Activated CD4-positive, alpha-beta T cell treated with anti-CD3 and anti-CD28 coated beads for 24 hours (primary cell): Measurements from ENCODE around the gene FANCI.

Experiments
- DNase-seq, 2 donors: peaks; one replicate each; pipeline ENCODE4 v3.0.0-alpha.2; 2020; ENCODE audit warnings: low read depth in 2 of 2

FANCI gene

DNA sequence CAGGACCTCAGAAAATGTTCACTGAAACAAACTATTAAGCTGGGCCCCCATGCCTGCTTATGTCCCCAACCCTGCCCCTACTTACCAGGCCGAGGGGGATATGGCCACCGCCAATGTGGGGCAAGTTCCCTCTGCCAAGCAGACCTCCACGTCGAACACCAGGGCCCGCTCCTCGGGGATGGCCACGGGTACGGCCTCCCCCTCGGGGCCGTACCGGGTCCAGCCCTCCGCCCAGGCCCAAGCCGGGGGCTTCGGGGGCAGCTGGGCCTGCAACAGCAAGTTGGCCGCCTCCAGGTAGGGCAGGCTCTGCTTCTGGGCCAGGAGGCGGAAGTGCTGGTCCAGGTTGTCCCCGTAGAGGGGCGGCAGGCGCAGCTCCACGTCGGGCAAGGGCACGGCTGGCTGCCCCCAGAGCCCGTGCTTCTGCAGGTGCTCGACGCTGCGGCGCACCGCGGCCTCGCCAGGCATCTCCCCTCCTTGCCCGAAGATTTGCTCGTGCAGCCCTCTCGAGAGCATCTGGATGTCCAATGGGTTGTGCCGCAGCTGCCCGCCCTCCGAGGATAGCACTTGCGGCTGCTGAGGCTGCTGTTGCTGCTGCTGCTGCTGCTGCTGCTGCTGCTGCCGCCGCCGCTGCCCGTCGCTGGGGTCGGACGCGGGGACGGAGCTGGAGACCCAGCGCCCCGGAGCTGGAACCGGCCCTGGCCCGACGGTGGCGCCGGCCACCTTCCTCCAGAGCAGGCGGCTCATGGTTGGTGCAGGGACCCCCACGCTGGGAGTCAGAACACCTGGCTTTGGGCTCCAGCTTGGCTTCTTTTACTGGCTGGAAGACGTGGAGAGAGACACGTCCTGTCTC, 89.5 kb downstream of the FANCI start:
- DNase-seq, result no peak

DNA sequence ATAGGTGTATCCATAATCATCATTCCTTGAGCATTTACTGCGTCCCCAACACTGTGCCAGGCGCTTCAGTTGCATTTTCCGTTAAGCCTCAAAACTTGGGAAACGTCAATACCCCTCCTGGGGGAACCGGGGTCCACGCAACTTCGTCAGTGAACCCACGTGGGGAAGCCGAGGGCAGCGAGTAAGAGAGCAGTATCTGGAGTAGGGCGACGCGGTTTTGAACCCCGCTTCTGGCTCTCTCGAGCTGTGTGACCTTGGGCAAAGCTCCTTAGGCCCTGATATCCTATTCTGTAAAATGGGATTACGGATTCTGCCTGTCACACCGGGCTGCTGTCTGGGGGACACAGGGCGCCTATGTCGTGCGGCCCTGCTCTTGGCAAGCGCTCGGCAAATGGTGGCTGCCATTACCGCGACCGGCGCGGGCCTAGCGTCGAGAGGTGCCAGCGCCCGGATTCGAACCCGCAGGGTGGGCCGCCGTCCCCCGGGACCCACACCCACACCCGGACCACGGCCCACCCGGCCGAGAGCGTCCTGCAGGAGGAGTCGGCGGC, 90.3 kb downstream of the FANCI start:
- DNase-seq, result peak in 1 of 2 donors; percentile 40

DNA sequence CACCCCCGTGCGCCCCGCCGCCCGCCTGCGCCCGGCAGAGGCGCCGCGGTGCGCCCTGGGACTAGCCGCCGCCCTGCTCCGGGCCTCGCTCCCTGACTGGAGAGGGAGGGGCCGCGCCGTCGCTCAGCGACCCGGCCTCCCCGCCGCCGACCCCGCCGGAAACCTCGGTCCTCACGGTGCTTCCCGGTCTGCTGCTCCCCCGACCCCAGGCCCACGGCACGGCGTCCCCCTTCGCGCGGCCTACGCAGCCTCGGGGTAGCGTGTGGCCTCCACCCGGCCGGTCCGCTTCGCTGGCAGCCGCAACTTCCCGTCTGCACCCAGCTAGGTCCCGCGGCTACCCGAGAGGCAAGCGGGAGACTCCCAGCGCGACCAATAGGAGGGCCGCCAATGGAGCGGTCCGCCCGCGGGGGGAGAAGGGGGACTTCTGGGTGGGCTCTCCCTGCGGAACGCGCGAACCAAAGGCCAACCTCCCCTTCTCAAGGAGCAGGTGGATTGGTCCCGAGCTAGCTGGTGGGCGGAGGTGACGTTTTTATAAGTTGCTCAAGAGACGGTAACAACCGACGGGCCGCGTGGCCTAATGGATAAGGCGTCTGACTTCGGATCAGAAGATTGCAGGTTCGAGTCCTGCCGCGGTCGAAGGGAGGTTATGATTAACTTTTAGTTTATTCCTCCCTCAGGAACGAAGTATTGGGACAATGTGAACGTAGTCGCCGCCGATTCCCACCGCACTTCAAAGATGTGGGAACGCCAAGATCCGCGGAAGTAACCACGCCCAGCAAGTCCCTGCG, 90.9 kb downstream of the FANCI start, which contains the start of gene POLG:
POLG (minus strand) TSS at position 315 of the 788 bp plus-strand sequence. CDS start 1,070 bp downstream, outside the sequence.
- DNase-seq, result peak; percentile 97

DNA sequence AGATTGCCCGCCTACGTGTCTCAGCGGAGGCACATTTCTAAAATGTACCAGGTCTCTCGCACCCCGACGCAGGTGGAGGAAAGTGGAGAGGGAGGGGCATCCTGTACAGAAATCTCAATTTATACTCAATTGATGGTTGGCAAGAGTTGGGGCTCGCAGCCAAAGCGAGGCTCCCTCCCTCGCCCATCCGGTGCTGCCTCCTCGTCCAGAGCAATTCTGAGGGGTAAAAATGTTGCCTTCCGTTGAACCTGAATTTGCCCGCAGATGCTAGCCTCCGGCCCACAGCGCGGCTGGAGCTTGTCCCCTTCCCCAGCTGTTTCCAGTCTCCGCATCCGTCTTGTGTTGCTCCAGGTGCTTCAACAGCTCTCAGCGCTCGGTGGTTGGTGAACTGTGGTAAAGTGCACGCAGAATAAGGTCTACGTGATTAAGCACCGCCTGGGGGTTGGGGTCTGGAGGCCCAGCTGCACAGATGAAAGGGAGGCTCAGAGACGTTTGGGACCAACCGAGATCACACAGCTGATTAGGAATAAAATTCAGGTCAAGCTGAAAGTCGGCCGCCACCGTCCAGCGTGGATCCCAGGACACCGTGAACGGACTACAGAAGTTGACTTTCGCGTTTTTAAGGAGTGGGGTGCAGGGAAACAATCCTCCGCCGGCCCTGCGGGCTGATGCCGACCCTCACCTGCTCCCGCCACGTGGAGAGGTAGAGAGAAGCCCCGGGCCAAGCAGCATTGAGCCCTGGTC, 91.7 kb downstream of the FANCI start:
- peak in 1 of 2 donors; percentile 19 for DNase-seq

DNA sequence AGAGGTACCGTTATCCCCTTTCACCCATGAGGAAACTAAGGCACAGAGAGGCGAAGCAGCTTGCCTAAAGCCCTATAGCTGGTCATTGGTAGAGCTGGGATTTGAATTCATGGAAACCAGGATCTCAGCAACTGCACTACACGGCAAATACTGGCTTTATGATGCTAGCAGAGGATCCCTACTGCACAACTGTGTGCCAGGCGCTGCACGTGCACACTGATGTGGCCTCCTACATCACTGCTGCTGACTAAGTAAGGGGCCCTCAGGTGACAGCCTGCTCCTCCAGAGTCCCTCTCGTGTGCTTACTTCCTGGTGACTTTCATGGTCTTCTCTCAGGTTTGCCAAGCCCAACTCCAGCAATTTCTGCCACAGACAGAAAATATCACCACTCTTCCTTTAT, 94.3 kb downstream of the FANCI start:
- no peak for DNase-seq

DNA sequence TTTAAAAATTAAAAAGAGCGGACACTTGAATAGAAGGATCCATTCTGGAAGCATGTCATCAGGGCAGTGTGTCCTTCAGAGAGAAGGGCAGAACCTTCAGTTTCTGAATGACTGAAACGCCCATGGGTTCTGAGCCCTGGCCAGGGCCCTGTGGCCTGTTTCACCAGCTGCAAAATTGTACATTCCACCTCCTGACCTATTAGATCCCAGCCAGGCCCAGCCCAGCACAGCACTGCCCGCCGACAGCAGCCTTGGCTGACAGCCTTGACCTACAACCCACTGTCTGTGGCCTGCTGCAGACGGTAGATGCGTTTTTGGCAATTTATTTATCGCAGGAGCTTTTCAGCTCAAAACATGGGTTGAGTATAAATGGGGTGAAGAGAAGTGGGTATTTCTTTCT, 96.8 kb downstream of the FANCI start:
- no peak for DNase-seq

DNA sequence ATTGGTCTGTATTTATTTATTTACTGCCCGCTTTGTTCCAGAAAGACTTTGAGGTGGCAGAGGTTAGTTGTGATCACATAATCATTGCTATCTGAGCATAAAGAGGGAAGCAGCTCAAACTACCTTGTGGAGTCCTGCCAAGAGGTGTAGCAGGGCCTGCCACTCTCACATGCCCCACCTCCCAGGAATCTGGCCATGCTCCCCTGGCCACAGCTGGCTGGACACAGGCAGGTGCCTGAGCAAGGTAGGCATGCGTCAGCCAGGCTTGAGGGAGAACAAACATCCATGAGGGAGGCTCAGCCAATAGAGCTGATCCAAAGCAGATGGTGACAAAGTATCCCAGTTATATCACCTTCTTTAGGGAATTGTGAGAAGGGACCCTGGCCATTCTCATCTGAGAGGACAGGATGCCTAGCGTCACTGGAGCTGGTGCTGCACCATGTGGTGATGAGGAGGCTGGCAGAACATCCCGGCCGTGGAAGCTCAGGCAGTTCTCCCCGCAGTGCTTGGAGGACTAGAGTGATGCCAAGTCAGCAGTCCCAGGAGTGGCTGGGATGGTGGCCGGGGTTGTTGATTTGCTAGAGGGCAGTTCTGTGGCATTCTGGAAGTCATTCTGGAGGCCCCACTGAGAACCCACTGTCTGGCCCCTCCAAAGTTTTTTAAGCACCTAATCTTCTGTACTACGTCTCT, 97.7 kb downstream of the FANCI start:
- DNase-seq, result no peak

DNA sequence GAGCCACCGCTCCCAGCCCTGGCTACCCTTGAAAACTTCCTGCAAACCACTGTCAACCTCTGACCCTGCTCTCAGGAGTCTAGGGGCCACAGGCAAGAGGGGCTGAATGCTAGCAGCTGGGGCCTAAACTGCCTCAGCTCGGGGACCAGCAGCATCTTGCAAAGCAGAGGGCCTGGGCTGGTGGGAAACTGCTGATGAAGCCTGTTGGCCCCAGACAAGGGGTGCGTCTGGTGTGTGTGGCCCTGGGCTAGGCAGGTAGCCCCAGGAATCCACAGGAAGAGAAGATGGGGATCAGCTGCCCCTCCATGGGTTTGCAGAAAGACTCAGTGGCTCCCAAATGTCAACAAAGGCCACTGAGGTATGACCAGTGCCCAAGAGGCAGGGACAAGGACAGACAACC, 99.1 kb downstream of the FANCI start:
- no peak for DNase-seq

DNA sequence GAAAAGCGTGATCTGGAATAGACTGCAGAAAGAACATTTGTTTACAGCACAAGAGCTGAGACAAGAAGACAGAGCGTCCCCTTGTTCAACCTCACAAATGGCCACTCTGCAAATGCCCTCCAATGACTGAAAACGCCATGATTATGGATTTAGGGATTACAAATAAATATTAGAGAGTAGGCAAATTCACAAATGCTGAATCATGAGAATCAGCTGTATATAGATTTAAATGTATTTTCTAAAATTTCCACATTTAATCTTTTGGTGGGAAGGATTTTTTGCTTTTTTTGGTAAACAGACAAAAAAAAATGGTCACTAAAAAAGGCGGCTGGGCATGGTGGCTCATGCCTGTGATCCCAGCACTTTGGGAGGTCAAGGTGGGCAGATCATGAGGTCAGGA, 101.5 kb downstream of the FANCI start:
- DNase-seq, result no peak

DNA sequence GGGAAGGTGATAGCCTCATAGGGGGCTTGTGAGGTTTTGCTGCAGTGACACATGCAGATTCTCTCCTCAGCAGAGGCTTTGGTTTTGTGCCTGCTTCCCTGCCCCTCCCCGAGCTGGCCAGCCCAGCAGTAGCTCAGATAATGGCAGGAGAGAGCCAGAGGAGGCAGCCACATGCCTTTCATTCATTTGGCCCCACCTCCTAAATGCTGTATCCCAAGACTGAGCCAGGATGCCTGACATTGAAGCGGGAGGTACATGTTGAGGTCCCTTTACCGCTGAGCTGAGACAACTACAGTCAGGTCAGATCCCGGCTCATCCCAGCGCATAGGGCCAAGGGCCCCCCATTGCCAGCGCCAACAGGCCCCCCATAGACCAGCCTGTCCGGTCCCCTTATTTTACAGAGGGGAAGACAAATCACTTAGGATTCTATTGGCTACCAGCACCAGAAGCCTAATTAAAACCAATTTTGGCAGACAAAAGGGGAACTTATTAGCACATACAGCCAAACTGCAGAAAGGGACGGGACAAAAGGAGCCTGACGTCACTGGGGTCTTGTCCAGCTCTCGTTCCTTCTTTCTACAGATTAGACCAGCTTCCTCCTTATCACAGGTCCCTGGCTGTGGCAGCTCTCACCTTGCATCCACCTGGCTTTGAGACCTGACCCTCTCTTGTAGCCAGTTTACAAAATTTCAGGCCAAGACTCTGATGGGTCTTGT, 102.9 kb downstream of the FANCI start:
- DNase-seq, result no peak

DNA sequence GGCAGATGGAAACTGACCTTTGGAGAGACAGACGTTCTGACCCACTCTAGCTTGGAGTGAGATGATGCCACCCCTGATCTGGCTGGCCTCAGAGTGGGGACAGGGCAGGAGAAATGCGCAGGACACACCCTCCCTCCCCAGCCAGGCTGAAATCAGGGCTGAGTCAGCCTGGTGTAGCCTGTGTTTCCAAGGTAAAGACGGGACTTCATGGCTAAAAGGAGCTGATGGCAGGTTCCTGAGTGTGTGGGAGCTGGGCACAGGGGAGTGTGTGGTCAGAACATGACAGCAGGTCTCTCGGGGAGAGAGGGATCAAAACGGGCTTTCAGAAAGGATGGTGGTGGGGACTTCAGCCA, 105.4 kb downstream of the FANCI start:
- no peak for DNase-seq

DNA sequence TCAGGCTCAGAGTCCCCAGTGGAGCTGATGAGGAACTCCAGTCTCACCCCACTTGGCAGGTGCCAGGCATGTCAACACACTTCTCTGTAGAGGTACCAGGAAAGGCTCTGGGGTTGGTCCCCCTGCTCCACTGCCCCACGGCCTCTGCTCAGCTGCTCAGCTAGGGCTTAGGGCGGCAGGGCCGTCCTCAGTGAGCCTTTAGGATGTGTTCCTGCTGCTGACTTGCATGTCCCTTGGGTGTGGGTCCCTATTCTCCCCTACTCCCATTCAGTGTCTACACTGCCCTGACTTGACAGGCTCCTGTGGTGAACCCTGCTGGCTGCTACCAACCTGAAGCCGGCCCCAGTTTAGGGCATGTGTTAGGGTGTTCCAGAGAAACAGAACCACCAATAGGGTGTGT, 108.7 kb downstream of the FANCI start:
- no peak for DNase-seq

DNA sequence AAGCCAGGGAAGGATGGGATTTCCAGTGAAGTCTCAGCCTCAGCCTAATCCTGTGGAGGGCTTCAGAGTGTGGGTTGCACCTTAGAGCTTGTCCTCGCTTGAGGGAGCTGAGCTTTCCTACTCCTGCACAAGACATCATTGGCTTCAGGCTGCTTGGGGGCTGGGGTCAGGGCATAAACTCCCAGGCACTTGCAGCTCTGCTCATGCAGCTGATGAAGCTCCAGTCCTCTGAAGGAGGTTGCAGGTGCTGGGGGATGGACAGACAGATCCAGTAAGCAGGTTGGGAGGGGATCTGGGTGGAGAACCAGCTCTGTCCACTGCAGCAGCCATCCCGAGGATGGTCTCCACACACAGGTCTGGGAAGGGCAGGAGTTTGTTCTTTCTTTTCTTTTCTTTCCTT, 110.2 kb downstream of the FANCI start:
- no peak for DNase-seq

DNA sequence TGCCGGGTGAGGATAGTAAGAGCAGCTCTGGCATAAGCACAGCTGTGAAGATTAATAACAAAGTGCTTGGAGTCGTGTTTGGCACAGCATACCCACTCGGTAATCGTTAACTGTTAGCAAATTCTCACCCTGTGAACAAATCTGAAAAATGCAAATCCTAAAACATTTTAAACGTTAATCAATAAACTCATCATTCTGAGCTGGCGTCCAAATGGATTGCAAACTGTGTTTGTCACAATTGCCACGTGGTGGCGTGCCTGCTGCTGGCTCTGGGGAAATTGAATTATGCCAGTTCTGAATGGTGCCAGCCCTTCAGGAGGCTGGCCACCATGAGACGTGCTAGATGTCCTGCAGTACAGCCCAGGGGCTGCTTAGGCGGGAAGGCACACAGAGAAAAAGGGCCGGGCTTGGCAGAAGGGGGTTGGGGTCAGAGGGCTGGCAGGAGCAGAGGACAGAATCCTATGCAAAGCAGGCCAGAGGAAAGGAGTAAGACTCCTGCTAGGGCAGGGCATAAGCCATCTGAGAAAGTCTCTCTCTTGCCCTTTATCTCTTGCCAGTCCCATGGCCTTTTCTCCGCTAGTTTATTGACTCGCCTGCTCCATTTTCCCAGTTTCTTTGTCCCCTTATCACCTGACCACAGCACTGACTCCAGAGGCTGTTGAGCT, 113.0 kb downstream of the FANCI start:
- no peak for DNase-seq

DNA sequence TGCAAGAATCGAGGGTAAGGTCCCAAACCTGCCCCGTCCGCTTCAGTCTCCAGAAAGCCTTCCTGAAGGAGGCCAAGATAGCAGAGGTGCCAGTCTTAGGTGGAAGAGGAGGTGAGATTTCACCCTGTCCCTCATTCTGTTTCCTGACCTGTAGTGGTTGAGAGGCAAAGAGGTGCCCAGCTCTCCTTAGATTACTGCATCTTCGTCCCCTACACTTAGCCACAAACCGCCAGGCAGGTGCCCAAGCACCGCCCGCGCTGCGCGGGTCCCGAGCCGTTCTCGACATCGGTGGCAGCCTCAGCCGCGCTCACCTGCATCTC, 114.6 kb downstream of the FANCI start:
- no peak for DNase-seq

DNA sequence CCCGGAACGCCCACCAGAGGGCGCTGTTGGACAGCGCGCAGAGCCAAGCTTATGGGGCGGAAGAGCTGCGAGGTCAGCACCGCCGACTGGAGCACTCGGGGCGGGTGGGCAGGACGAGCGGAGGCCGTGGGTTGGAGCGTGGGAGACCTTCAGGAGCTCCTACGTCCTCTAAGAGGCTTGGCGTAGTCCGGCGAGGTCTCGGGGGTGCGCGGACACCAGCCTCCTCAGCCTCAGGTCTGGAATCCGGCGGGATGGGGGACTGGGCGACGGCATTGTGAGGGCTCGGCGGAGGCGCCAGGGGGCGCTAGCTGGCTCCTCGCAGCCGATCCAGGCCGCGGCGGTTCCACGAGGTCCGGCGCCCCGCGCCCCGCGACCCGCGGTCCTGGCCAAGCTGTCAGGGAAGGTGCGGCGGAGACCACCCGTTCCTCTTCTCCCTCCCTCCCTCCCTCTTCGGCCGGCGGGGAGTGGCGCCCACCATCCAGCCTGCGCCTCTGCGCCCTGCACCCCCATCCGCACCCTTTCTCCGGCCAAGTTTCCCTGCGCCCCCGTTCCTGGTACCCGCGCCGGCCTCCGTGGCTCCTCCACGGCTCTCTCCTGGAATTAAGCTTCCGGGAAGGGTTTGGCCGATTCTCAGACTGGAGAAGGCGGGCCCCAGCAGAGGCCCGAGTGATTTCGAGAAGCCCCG, 115.1 kb downstream of the FANCI start:
- peak; percentile 71 to 74 for DNase-seq

DNA sequence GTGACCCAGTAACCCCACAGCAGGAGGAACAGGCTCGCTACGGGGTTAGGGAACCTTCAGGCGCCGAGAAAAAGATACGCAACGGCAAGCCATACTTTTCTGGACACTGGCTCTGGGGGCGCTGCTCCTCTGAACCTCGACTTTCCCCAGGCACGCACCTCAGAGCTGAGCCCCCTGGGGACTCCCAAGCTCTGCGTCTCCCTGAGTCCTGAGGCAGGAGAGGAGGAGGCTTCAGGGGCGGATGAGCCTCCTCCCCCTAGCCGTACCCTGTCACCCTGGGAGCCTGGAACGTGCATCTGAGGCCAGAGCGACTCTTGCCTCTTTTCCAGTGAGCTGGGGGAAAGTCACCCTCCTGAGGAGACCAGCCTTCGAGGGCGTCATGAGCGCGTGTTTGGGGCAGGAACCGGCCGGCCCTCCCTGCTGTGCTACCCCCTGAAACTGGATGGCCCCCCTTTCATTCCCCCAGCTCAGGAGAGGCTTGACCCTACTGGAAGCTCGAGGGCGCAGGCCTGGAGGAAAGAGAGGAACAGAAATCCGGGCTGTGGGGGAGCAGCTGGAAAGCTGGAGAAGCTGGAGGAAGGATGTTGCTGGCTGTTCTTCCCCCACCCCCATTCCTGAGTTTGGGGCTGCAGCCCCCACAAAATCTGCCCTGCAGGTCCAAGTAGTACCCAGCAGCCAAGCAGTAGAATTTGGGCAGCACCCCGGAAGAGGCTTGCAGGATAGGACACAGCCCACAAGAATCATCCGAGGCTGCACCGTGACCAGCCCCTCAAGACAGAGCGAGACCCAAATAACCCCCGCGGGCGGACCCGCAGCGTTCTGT, 115.9 kb downstream of the FANCI start:
- no peak for DNase-seq

DNA sequence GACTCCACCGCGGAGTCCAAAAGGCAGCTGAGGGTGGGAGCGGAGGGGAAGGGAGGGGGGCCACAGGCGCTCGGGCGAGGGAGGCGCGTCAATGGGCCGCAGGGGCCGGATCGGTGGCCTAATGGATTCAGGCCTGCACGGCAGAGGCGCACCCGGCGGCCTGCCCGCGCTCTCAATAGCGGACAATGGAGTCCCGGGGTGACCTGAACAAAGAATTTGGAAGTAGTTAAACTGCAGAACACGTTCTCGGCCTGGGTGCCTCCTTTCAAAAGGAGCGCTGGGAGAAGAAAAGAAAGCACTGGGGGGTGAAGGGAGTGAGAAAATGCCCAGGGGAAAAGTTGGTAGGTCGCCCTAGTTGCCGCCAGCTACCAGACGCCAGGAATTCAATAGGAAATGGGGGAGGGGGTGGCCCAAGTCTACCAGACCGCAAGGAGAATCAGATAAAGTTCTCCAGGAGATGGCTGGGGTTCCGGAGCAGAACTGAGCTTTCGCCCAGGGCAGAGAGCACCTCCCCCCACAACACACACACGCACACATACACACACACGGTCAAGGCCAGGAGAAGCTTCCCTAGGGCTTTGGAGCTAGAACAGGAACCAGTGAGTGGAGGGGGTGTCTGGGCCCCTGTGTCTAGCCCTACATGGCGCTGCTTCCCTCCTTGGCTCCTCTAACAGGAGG, 116.7 kb downstream of the FANCI start:
- DNase-seq, result no peak
